ENCODE results near the gene ADNP. TPM values are rescaled to one million over a fixed set of nuclear protein-coding genes. Genes with fewer than 3 reads are reported as not detected.

ADNP gene
- total RNA-seq, 4 donors from 2014 or later: 29.2 to 47.5 (median 32.8) TPM

DNA sequence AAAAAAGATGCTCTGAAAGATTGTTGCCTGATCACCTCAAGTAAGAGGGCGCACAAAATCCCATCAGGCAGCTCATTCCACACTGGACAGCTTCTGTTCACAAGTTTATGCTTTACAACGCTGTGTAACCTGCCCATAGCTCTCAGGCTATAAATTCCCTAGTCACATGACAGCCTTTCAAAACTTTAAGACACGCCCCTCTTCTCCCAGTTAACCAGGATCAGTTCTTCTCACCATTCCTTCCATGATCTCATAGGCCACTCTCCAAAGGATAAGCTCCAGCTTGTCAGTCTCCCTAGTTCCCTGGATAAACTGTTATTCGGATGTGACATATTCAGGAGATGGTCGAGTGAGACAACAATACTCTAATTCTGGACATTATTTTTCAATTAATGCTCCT, 15.0 kb downstream of the ADNP start:
- intact Hi-C loops (cut with DNase I): no loop called here
- Histone ChIP-seq H3K27me3 (no peaks in the 10 kb centered on the region), H3K4me3 (no peak overlapping the region), H3K27ac (peak overlapping the region in 2 of 4 donors; percentile 22 to 33), H3K36me3 (no peaks in the 10 kb centered on the region), H3K9me3 (no peaks in the 10 kb centered on the region), H3K4me1 (peaks cover 10 to 97% (median 40%) of the 10 kb centered on the region in 3 donors)
- DNase-seq: no peak
- TF ChIP-seq, protein P1, sequence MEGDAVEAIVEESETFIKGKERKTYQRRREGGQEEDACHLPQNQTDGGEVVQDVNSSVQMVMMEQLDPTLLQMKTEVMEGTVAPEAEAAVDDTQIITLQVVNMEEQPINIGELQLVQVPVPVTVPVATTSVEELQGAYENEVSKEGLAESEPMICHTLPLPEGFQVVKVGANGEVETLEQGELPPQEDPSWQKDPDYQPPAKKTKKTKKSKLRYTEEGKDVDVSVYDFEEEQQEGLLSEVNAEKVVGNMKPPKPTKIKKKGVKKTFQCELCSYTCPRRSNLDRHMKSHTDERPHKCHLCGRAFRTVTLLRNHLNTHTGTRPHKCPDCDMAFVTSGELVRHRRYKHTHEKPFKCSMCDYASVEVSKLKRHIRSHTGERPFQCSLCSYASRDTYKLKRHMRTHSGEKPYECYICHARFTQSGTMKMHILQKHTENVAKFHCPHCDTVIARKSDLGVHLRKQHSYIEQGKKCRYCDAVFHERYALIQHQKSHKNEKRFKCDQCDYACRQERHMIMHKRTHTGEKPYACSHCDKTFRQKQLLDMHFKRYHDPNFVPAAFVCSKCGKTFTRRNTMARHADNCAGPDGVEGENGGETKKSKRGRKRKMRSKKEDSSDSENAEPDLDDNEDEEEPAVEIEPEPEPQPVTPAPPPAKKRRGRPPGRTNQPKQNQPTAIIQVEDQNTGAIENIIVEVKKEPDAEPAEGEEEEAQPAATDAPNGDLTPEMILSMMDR (IDR thresholded peaks at IDR 0.05): no peak
- TF ChIP-seq POLR2A (IDR thresholded peaks at IDR 0.05): no peak
- WGBS, 2 donors: 35 to 45% methylated on average over 5 of the region's 5 CpGs

DNA sequence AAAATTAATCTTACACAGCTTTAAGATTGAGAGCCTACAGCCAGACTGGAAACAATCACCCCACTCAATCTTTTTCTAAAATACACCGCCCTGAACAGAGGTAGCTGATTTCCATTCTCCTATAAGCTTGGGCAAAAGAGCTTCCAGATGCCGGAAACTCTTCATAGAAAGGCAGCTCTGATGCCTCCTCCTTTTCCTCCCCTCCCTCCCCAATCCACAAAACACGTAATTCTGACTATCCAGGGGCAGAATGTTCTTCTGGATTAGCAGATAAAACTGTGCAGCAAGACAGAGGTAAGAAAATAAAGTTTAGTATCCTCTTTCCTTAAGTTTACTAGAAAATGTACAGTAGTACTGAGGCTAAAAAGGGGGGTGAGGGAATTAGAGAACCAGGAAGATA, 15.8 kb downstream of the ADNP start:
- Histone ChIP-seq H3K27me3 (no peaks in the 10 kb centered on the region), H3K4me1 (peaks cover 10 to 97% (median 47%) of the 10 kb centered on the region in 3 donors), H3K36me3 (no peaks in the 10 kb centered on the region), H3K9me3 (no peaks in the 10 kb centered on the region), H3K4me3 (no peak overlapping the region), H3K27ac (peak overlapping the region in 1 of 4 donors; percentile 33)
- intact Hi-C loops (cut with DNase I): no loop called here
- WGBS, 2 donors: 49 to 52% methylated on average over 3 of the region's 3 CpGs
- DNase-seq: no peak
- TF ChIP-seq, protein P1 (IDR thresholded peaks at IDR 0.05): no peak
- no peak for TF ChIP-seq POLR2A (IDR thresholded peaks at IDR 0.05)

DNA sequence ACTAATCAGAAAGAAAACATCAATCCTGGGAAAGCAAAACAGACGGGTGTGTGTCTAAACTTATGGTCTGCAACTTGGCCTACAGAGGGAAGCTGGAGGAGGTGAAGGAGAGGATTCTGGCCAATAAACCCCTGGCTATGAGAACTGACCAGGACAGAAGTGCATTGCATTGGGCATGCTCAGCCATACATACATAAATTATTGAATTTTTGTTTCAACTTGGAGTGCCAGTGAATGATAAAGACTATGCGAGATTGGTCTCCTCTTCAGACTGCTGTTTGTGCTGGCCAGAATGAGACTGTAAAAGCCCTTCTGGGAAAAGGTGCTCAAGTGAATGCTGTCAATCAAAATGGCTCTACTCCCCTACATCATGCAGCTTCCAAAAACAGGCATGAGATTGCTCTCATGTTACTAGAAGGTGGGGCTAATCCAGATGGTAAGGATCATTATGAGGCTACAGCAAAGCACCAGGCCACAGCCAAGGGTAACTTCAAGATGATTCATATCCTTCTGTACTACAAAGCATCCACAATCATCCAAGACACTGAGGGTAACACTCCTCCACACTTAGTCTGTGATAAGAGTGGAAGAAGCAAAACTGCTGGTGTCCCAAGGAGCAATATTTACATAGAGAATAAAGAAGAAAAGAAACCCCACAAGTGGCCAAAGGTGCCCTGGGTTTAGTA, 17.4 kb downstream of the ADNP start:
- Histone ChIP-seq H3K4me1 (peaks cover 10 to 96% (median 39%) of the 10 kb centered on the region in 3 donors), H3K27ac (no peak overlapping the region), H3K4me3 (no peak overlapping the region), H3K36me3 (no peaks in the 10 kb centered on the region), H3K9me3 (no peaks in the 10 kb centered on the region), H3K27me3 (no peaks in the 10 kb centered on the region)
- intact Hi-C loops (cut with DNase I): no loop called here
- DNase-seq: no peak
- WGBS, 2 donors: 52 to 61% methylated on average over 2 of the region's 2 CpGs
- TF ChIP-seq, protein P1 (IDR thresholded peaks at IDR 0.05): no peak
- TF ChIP-seq POLR2A (IDR thresholded peaks at IDR 0.05): no peak

DNA sequence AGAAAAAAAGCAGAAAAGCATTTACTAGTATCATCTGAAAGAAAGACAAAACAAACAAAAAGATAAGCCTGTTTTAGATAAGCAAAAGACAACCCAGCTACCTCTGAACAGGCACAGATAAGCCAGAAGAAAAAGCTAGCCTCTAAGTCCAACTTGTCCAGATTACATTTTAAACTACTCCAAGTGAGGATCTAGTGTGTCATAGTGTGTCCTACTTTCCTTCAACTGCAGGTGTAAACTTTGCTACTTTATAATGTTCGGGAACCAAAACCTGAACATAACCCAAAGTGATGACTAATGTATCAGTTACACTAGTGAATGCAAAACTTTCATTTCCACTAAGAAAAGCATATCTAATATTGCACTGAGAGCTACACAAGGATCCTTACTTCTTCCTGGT, 19.5 kb downstream of the ADNP start:
- Histone ChIP-seq H3K9me3 (no peaks in the 10 kb centered on the region), H3K4me1 (peaks cover 10 to 83% (median 31%) of the 10 kb centered on the region in 3 donors), H3K36me3 (peaks cover 0 to 12% (median 0%) of the 10 kb centered on the region in 3 donors), H3K27ac (no peak overlapping the region), H3K4me3 (no peak overlapping the region), H3K27me3 (no peaks in the 10 kb centered on the region)
- DNase-seq: no peak
- TF ChIP-seq, protein P1 (IDR thresholded peaks at IDR 0.05): no peak
- TF ChIP-seq POLR2A (IDR thresholded peaks at IDR 0.05): no peak
- intact Hi-C loops (cut with DNase I): no loop called here
- WGBS, 2 donors: 27 to 32% methylated on average over 1 of the region's 1 CpG

DNA sequence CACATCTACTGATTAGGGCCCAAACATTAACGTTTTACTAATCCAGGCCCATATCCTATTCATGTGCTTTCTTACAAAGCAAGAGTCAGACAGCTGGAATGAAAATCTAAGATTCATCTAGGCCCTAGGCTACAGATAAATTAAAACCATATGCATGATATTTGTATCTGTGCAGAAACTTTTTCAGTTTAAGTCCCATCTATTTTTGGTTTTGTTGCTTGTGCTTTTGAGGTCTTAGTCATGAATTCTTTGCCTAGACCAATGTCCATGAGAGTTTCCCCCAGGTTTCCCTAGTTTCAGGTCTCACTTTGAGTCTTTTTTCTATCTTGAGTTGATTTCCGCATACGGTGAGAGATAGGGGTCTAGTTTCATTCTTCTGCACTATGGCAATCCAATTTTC, 20.2 kb downstream of the ADNP start:
- no peaks in the 10 kb centered on the region for H3K9me3 ChIP-seq
- H3K4me3 ChIP-seq: no peak overlapping the region
- no peak overlapping the region for H3K27ac ChIP-seq
- H3K27me3 ChIP-seq: no peaks in the 10 kb centered on the region
- intact Hi-C loops (cut with DNase I): no loop called here
- peaks cover 0 to 15% (median 0%) of the 10 kb centered on the region in 3 donors for H3K36me3 ChIP-seq
- DNase-seq: no peak
- WGBS, 2 donors: 53 to 59% methylated on average over 3 of the region's 3 CpGs
- peaks cover 6 to 82% (median 25%) of the 10 kb centered on the region in 3 donors for H3K4me1 ChIP-seq
- no peak for TF ChIP-seq POLR2A (IDR thresholded peaks at IDR 0.05)
- TF ChIP-seq, protein P1 (IDR thresholded peaks at IDR 0.05): no peak

All from esophagus squamous epithelium (tissue), 5 donors.